ENCODE measurements around the gene TMEM183A.
A peak's percentile ranks its signal among the peaks of the same experiment; 100 is the strongest.
"Not testable (repeated sequence)": the region's sequence is repeated elsewhere in the genome, so short reads cannot be mapped to it uniquely, and the experiment has no call there.

TMEM183A gene

GRCh38 chr1:202987922-202988583 is 19.1 kb upstream of the TMEM183A start:
- peak; percentile 24 to 27 for DNase-seq

- no peak for DNase-seq
Measured at GRCh38 chr1:202989879-202990278, 17.3 kb upstream of the TMEM183A start.

- DNase-seq, result no peak
Measured at GRCh38 chr1:202991112-202991511, 16.1 kb upstream of the TMEM183A start.

GRCh38 chr1:202994756-202995155 is 12.4 kb upstream of the TMEM183A start:
- no peak for DNase-seq

GRCh38 chr1:202998836-202999750 is 8.1 kb upstream of the TMEM183A start:
- peak; percentile 82 to 95 for DNase-seq

GRCh38 chr1:203000217-203000944 is 6.8 kb upstream of the TMEM183A start:
- peak in 1 of 2 experiments; percentile 12 for DNase-seq

- no peak for DNase-seq
Measured at GRCh38 chr1:203001986-203002385, 5.2 kb upstream of the TMEM183A start.

GRCh38 chr1:203002951-203003350 is 4.2 kb upstream of the TMEM183A start:
- DNase-seq, result no peak

- DNase-seq, result not testable (repeated sequence)
Measured at GRCh38 chr1:203005395-203006142, 1.6 kb upstream of the TMEM183A start.

- no peak for DNase-seq
Measured at GRCh38 chr1:203009185-203009584, 2.0 kb downstream of the TMEM183A start.

- no peak for DNase-seq
Measured at GRCh38 chr1:203011582-203011981, 4.4 kb downstream of the TMEM183A start.

GRCh38 chr1:203017061-203017460 is 9.9 kb downstream of the TMEM183A start:
- no peak for DNase-seq

- no peak for DNase-seq
Measured at GRCh38 chr1:203017692-203018091, 10.5 kb downstream of the TMEM183A start.

- not testable (repeated sequence) for DNase-seq
Measured at GRCh38 chr1:203022855-203023254, 15.7 kb downstream of the TMEM183A start.

- no peak for DNase-seq
Measured at GRCh38 chr1:203025686-203026030, 18.5 kb downstream of the TMEM183A start.

GRCh38 chr1:203026031-203026665 is 19.0 kb downstream of the TMEM183A start, which contains the start of gene PPFIA4:
Gene PPFIA4 (plus strand): TSS chr1:203026491. CDS start chr1:203039009, 12,518 bp downstream.
- peak; percentile 63 to 69 for DNase-seq

- DNase-seq, result no peak
Measured at GRCh38 chr1:203026666-203027663, 19.8 kb downstream of the TMEM183A start.

- no peak for DNase-seq
Measured at GRCh38 chr1:203028067-203028783, 21.1 kb downstream of the TMEM183A start.

GRCh38 chr1:203028784-203029553 is 21.8 kb downstream of the TMEM183A start:
- no peak for DNase-seq

Data from Kasumi-1 (cell line).